Activated CD4-positive, CD25-positive, alpha-beta regulatory T cell treated with anti-CD3 and anti-CD28 coated beads, Interleukin-2, amount 50 U/mL, for 24 hours (primary cell): ENCODE results near the gene PARN.
"Not testable (repeated sequence)": the region's sequence is repeated elsewhere in the genome, so short reads cannot be mapped to it uniquely, and the experiment has no call there.

ENCODE experiments used
- ATAC-seq, 2 donors: fragments of 150-1000 bp; cut with Tn5 transposase; one replicate each; pipeline ENCODE4 v1.10.0; 2021; ENCODE audit warnings: mild to moderate bottlenecking in 1 of 2, moderate library complexity in 1 of 2

PARN gene

GRCh38 chr16:14395710-14396304, 234.3 kb downstream of the PARN start:
- ATAC-seq: not testable (repeated sequence)

DNA sequence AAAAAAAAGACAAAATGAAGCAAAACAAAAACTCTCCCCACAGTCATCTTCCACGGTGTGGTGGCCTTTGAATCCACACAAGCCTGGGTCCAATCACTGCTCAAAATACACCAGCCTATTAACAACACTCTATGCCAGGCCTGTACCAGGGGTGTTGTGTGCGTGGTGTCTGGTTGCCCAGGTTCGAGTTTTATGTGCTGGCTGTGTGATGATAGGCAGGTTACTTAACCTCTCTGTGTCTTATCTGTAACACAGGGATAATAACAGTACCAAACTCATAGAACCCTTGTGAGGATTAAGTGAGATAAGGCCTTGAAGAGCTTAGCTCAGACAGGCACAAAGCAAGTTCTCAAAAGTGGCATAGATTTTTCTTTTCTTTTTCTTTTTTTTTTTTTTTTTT, 235.2 kb downstream of the PARN start:
- no peak for ATAC-seq

- ATAC-seq: no peak
Observed at GRCh38 chr16:14392960-14393359, 237.1 kb downstream of the PARN start.

DNA sequence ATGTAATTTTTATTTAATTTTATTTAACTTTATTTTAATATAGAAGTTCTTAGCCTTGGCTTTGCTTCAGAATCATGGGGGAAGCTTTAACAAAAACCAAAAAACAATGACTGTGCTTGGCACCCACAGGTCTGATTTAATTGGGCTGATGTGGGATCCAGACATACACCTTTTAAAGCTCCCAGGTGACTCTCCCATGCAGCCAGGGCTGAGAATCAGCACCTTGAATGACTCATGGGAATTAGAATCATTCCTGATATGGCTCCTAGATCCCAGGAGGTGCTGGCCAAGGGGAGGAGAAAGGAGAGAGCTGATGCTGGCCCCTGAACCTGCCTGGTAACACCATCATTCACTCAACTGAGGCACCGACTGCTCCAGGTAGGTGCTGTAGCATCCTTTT, 240.7 kb downstream of the PARN start:
- no peak for ATAC-seq

- no peak for ATAC-seq
Observed at GRCh38 chr16:14388243-14388642, 241.8 kb downstream of the PARN start.

- ATAC-seq: no peak
Observed at GRCh38 chr16:14386115-14386514, 243.9 kb downstream of the PARN start.
